Hindlimb muscle (tissue), 1 donor: Measurements from ENCODE around the gene SORL1. TPM values are rescaled to one million over a fixed set of nuclear protein-coding genes. Genes with fewer than 3 reads are reported as not detected.
"Not testable (repeated sequence)": the region's sequence is repeated elsewhere in the genome, so short reads cannot be mapped to it uniquely, and the experiment has no call there.

Experiments used
- DNase-seq: peaks from one replicate; pipeline ENCODE4 v3.0.0-alpha.2; 2013
- polyA plus RNA-seq: library from polyadenylated mRNA; unstranded; fragments of 120-200 nt; gene quantifications from one replicate; pipeline ENCODE4 v1.2.1, GENCODE V29; 2013; ENCODE audit not compliant: insufficient read length

SORL1 gene
- polyA plus RNA-seq, 1 donor = 3.3 TPM

DNA sequence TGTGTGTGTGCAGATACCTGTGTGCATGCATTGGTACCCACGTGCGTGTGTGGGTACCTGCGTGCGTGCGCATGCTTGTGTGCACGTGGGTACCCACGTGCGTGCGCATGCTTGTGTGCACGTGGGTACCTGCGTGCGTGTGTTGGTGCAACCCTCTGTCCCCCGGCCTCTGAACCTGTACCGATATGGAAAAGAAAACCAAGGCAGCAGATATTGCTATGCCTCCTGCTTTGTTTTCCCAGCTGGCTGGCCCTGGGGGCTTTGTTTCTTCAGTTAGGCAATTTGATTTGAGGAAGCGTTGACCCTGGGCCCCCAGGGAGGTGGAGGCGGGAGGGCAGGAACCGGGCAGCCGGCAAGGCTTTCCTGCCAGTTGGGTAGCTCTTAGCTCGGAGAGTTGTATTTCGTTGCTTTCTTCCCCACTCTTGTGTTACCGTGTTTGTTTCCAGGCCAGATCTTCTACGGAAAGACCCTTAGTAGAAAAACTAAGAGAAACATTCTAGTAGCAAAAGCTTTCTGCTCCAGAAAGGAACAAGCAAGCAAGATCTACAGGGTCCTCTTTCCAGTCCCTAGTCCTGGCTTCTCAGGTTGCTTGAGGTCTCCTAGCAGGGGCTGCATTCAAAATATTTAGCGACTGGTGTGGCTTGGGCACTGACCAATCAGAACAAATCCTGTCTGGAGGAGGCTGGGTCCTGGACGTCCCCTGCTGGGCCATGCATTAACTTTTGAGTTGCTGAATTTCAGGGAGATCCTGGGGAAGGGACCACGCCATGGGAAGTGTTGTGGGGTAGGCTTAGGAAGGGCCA lies 27.0 kb downstream of the SORL1 start:
- DNase-seq = no peak

DNA sequence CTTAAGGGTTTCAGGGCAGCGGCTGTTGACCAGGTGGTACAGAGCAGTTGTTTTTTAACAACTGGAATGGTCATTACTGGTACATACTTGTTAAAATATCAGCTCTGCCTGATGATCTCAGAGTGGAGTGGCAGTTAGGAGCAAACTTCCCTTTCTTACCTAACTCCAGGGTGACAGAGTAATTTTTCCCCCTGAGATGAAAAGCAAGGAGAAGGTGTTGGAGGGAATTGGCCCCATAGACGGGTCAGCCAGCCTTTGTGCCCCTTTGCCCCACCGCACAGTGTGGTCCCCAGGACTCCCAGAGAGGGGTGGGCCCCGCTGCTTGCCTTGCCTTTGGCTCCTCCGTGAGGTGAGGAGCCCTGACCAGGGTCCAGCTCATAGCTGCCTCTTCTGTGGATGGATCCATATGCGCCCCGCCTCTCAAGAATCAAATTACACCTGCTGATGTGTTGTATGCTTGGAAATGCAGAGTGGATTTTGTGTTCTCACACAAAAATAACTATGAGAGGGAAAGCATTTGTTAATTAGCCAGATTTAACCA lies 27.7 kb downstream of the SORL1 start:
- DNase-seq = no peak

DNA sequence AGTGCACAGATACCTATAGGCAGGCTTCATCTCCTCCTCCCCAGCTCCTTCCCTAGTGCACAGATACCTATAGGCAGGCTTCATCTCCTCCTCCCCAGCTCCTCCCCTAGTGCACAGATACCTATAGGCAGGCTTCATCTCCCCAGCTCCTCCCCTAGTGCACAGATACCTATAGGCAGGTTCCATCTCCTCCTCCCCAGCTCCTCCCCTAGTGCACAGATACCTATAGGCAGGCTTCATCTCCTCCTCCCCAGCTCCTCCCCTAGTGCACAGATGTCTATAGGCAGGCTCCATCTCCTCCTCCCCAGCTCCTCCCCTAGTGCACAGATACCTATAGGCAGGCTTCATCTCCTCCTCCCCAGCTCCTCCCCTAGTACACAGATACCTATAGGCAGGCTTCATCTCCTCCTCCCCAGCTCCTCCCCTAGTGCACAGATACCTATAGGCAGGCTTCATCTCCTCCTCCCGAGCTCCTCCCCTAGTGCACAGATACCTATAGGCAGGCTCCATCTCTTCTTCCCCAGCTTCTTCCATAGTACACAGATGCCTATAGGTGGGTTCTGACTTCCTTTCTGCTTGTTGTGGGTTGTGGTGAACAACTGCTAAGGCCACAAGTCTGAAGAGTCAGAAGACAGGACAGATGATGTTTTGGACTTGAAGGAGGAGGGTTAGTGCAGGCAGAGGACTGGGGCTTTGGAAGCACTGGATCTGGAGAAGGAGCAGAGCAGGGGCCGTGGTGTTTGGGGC lies 29.5 kb downstream of the SORL1 start:
- DNase-seq = not testable (repeated sequence)

DNA sequence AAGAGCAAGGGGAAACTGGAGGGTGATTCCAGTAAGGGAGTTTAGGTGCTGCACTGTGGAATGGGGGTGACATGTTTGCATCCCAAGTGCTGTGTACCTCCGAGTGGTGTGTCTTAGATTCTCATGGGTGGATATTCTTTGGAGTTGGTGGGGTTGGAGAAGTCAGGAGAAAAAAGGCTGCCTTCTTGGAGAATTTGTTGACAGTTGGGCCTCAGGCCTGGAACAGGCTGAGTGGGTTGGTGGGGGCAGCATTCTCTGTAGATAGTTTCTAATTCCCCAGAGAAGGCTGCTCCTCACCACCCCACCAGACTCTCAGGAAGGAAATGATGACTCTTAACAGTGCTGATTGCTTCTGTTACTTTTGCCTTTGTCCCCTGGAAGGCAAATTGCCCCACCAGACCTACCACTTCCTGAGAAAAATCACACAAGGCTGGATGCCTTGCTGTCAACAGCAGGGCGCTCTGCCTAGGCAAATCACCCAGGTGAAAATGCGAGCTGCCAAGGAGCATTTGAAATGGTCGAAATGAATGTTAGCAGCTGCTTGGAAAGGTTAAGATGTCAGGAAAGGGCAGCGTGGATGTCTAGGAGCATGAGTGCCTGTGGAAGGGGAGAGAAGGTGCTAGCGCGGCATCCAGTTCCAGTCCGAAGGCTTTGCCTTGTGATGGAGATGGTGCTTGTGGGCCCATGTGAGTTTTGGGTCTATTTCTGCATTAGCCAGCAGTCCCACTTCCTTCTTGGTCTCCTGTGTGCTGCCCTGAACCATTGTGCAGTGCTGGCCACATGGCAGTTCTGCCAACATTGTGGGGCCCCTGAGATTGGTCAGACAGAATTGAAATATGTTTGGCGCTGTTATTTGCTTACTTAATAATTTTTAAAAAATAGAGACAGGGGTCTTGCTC lies 30.4 kb downstream of the SORL1 start:
- DNase-seq = no peak

DNA sequence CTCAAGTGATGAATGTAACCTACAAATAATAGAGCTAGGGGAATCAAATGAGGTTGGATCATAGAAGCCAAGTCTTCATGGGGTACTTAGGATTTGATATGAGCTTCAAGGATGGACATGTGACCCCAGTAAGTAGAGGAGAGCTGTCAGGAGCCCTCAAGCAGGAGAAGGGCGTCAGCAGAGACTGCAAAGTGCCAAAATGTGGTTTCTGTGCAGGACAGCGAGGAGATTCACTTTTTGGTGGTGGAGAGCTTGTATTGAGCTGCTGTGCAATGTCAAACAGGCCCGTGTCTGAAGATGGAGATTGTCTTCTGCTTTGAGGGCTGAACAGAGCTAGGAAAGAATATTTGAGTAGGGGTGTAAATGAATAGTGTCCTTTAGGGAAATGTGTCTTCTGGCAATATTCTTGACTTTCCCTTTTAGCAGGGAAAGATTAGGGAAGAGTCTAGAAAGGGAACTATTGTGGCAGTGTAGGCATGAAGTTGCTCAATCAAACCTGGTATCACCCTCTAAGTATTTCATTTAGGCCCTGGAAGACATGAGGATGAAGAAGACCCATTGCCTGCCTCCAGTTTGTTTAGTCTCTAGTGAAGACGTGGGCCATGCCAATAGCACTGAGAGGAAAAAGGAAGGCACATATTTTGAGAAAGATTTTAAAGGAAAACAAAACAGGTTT lies 31.8 kb downstream of the SORL1 start:
- no peak for DNase-seq

DNA sequence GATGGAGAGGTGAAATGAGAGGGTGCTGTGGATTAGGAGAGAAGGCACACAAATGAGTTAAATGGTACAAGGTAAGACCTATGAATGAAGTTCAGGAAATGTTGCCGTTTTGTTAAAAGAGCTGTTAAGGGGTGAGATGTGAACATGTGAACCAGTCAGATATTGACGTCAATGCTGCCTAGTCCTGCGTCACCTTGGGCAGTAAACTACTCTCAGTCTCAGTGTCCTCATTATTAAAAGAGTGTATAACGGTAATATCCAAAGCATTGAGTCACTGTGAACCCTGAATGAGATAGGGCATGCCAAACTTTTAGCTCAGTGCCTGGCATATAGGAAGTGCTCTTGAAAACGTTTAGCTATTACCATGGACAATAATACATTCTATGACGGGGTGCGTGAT lies 33.1 kb downstream of the SORL1 start:
- DNase-seq = no peak

DNA sequence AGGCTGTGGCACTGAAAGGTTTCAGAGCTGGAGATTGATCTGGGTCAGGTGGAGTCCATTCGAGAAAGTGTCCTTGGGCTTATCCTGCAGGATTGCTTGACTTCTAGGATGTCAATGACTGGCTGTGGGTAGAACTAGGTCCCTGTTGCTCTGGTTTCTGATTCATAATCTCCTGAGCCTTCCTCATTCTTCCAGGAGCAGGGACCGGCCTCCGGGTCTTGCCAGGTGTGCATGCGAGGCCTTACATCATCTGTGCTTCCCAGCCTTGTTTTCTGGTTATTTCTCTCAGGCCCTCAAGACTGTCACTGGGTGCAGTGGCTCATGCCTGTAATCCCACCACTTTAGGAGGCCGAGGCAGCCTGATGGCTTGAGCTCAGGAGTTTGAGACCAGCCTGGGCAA lies 33.9 kb downstream of the SORL1 start:
- DNase-seq = no peak

DNA sequence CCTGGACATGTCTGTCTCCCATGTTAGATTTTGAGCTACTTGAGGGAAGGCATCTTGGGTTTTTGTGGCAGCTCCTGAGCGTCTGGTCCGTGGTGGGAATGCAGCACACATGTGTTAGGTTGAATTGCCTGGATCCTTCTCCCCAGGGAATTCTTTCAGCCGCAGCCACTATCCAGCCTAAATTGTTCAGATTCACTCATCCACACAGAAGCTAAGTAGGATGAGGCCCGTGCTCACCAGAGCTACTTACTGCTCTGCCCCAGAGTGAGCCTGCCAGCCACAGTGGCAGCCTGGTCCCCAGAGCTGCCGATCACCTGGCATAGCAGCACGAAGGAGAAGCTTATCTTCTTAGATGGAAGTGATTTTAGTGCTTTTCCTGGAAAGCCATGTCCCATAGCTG lies 35.1 kb downstream of the SORL1 start:
- DNase-seq = no peak

DNA sequence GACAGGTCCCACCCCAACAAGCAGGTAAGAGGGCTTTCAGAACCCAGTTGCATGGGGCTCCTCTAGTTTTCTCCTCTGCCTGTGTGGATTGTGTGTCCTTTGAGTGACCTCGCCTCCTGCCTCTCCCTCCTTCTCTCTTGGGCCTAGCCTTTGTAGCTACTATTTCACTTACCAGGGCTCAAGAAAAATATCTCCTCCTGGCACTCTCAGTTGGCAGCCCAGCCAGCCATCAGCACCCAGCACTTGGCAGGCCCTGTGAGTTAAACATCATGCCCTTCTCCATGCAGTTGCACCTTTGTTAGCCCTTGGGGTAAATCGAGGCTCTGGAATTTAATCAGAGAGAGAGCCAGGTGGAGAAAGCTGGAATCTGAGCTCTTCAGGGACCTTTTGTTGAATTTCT lies 36.1 kb downstream of the SORL1 start:
- no peak for DNase-seq

DNA sequence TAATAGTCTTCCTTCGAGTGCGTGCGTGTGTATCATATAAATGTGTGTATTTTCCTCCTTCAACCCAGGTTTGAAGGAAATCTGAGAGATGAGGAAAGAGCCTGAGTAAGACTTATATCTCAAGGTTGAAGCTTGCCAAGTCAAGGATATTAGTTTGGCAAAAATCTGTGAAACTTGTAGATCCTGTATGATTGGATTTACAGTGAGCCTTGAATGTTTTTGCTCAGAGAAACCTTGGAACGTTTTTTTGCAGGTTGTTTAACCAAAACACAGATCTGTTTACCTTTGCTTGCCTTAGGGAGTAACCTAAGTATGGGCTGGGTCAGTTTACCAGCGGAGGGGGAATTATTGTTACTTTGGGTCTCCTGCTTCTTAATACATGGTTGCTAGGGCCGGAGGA lies 36.5 kb downstream of the SORL1 start:
- DNase-seq = no peak

DNA sequence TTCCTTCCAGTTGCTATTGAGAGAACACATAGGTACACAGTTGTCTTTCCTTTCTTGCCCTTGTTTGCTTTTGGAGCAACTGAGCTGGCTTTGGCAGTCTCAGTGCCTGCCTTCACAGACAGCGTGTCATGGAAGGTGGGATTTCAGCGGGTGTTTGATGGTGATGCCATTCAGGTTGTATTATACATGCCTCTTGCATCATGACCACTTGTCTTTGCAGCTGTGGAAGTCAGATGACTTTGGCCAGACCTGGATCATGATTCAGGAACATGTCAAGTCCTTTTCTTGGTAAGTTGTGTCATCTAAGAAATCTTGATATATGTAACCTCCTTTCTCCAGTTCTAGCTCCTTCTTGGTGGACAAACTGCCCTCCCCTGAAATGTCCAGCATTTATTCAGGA lies 37.7 kb downstream of the SORL1 start:
- no peak for DNase-seq

DNA sequence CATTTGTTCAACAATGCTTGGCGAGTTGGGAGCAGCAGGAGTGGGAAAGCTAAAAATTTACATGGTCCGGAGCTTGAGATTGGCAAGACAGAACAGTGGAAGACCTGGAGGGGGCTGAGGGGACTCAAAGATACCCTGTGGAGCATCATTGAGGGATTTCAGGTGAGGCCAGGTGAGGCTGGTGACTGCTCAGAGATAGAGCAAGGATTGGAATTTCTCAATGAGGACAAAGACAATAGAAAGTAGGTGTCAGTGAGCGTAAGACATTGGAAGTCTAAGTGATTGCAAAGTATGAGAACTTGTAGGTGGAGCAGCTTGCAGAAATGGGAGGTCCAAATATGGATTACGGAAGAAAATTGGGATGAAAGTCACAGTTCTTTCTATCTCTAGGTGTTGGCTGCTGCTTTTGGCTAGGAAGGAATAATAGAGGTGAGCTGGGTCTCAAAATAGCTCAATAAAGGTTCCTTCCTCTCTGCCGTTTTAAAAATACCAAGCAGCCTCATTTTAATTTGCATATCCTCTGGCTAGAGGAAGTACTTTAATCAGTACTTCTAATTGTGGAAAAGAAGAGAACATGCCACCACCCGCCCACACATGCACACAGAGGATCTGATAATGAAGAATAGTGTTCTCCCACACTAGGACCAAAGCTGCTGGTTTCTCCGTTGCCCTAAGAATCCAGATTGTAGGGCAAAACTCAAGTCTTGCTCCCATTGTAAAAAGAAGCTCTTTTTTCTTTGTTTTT lies 42.4 kb downstream of the SORL1 start:
- no peak for DNase-seq

DNA sequence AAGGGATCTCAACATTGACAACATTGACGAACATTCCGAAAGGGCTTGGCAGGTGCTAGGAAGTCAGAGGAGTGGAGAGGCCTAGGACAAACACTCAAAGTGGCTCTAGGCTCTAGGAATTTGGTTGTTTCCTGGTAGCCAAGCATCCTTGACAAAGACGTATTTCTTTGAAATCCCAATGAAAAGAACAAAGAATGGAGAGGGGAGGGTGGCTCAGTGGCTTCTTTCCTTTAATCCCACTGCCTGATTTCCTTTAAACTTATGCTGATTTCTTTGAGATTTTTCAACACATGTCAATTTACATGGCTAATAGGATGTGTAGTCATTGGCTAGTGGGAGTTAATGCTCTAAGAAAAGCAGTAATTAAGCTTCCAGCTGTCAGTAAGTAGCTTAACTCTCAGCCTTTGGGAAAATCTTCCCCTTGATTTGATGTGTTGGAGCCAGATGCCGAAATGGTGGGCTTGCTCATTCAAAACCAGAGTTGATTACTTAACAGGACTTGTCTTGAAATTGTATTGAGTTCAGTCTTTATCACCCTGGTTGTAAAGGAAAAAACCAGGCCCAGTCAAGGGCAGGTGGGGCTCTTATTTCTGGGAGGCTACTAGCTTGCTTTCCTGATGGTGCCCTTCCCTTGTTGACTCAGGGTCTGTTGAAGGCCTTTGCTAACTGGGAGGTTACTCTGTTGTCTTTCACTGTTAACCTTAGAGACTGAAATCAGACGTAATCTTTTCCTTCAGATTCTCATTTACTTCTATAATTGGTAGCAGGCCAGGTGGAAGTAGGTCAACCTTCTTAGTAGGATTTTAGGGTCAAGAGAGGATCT lies 45.3 kb downstream of the SORL1 start:
- no peak for DNase-seq

DNA sequence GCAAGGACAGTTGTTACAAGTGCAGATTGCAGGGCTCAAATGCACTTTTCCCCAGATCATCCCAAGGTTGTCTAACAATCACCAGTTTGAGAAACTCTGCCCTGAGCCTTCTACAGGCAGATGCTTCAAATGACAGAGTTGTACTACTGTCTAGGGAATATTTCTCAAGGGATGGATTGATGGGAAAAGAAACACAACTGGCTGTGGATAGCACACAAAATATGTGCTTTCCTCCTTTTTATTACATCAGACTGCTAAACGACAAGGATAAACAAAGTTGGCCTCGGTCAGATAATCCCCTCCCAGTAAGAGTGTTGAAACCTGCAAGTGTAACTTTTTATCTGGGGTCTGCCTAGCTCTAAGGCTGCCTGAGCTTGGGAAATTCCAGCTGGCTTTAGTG lies 47.3 kb downstream of the SORL1 start:
- DNase-seq = no peak

DNA sequence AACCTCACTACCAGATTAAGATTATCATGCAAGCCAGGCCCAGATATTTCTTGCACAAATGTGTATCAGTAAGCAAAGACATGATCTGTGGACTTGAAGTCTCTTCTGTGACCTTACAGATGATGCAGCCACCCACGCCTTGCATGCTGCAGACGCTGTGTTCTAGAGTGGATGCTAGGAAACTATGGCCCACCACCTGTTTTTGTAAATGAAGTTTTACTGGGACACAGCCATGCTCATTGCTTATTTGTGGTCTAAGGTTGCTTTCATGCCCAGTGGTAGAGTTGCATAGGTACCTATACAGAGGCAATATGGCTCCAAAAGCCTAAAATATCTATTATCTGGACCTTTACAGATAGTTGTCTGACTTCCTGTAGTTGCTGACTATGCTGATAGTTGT lies 48.2 kb downstream of the SORL1 start:
- no peak for DNase-seq

DNA sequence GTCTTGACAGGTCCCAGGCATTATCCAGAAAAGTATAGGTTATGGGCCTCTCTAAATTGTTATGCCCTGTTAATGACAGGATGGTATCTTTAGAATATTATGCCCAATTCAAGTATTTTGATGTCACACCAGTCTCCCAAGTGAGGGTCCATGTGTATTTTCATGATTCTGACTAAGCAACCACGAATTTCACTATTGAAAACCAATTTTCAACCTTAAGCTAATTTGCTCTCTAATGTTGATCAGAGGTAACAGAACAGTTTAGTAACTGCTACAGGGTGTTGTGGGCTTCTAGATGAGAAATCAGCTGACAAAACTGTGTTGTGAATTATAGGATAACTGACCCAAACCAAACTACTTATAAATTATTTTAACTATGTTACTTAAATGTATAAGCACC lies 48.6 kb downstream of the SORL1 start:
- DNase-seq = no peak

DNA sequence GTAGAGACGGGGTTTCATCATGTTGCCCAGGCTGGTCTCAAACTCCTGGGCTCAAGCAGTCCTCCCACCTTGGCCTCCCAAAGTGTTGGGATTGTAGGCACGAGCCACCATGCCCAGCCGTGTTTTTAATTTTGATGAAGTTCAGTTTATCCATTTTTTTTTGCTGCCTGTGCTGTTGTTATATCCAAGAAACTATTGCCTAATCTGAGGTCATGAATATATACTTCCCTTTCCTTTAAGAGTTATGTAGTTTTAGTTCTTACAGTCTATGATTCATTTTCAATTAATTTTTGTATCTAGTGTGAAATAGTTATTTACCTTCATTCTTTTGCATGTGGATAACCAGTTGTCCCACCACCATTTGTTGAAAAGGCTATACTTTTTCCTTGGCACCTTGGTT lies 50.9 kb downstream of the SORL1 start:
- no peak for DNase-seq

DNA sequence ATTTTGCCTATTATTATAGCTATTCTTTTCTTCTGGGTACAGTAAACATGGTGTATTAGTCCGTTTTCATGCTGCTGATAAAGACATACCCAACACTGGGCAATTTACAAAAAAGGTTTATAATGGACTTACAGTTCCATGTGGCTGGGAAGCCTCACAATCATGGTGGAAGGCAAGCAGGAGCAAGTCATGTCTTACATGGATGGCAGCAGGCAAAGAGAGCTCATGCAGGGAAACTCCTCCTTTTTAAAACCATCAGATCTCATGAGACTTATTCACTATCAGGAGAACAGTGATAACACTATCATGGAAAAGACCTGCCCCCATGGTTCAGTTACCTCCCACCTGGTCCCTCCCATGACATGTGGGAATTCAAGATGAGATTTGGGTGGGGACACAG lies 54.1 kb downstream of the SORL1 start:
- not testable (repeated sequence) for DNase-seq

DNA sequence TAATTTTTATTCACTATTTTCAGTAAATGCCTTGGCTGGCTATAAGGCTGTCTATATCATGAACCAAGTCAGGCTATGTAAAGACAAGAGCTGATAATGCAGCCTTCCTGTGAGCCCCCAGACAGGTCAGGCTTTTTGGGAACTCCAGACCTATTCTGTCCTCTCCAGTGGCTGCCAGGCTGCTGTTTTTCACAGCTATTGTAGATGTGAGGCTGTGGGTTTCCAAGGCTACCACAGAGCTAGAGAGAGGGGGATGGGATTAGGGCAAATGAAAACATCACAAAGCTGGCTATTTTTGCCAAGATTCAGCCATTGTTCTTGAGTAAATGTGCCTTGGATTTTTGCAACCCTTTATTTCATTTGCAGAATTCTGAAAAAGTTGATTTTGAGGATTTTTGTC lies 56.3 kb downstream of the SORL1 start:
- DNase-seq = no peak

DNA sequence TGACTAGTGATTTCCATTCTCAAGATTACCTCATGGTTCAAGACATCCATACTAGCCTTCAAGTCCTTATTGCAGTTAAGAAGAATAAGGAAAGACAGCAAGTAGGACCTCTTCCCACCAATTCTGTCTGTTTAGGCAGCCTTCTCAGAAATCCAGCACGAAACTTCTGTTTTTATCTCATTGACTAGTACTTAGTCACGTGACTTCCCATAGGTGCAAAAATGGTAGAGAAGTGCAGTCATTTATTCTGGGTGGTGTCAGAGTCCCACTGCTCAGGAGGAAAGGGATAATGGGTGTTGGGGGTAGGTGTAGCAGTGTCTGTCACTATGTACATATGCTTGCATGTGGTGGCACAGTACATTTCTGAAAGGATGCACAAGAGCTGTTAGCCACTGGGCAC lies 58.3 kb downstream of the SORL1 start:
- DNase-seq = no peak
